Esophagus squamous epithelium (tissue), 5 donors: ENCODE data around the gene FGGY. TPM values are rescaled to one million over a fixed set of nuclear protein-coding genes. Genes with fewer than 3 reads are reported as not detected.
A peak's percentile ranks its signal among the peaks of the same experiment; 100 is the strongest.

ENCODE experiments used
- DNase-seq: peaks from one replicate; lab custom pipeline; 2025; lab: John Stamatoyannopoulos, UW
- H3K27ac ChIP-seq, 4 donors: fragments of 200-600 bp; sonication (generic); one replicate each; pipeline ENCODE4 v1.5.1; 2016 to 2019; ENCODE audit warnings: mild to moderate bottlenecking in 1 of 4
- H3K27me3 ChIP-seq, 4 donors: fragments of 200-600 bp; sonication (generic); 1 replicate in 3 of 4; 2 replicates in 1 of 4; pipeline versions ENCODE4 v1.5.1 to v1.6.0; 2017 to 2021; ENCODE audit warnings: antibody characterized with exemption in 1 of 4
- H3K36me3 ChIP-seq, 3 donors: fragments of 200-600 bp; sonication (generic); one replicate each; pipeline ENCODE4 v1.5.1; 2016 to 2019
- H3K4me1 ChIP-seq, 3 donors: fragments of 200-600 bp; sonication (generic); one replicate each; pipeline ENCODE4 v1.5.1; 2017 to 2019
- H3K4me3 ChIP-seq, 4 donors: fragments of 200-600 bp; sonication (generic); 1 replicate in 3 of 4; 2 replicates in 1 of 4; pipeline ENCODE4 v1.5.1; 2016 to 2019; ENCODE audit warnings: mild to moderate bottlenecking in 2 of 4, moderate library complexity in 1 of 4
- H3K9me3 ChIP-seq, 3 donors: fragments of 200-600 bp; sonication (generic); one replicate each; pipeline ENCODE4 v1.5.1; 2016 to 2019
- CTCF ChIP-seq, 6 experiments: fragments of 450-650 bp in 4 of 6; fragments of 200-600 bp in 2 of 6; sonication (generic) in 2 of 6; IDR thresholded peaks; one replicate each; pipeline ENCODE4 v1.5.1; 2016 to 2019; ENCODE audit warnings: antibody characterized with exemption in 6 of 6, mild to moderate bottlenecking in 4 of 6, moderate library complexity in 4 of 6
- POLR2A ChIP-seq, 4 donors: fragments of 450-650 bp; IDR thresholded peaks; one replicate each; pipeline ENCODE4 v1.6.1; 2017; ENCODE audit warnings: antibody characterized with exemption in 4 of 4, mild to moderate bottlenecking in 4 of 4, moderate library complexity in 3 of 4
- WGBS, 2 donors: methylation state at CpG; one replicate each; pipeline ENCODE4 v1.1.5; 2018; 5-methylcytosine and 5-hydroxymethylcytosine counted together
- intact Hi-C: fragments of 100-400 bp; cut with DNase I; formaldehyde crosslinking; loops from one replicate; pipeline ENCODE4 v1.15.0; 2022
- total RNA-seq, 4 donors: library from RNA; depleted of rRNA; stranded (reverse); fragments of >200 nt; gene quantifications; one replicate each; pipeline ENCODE4 v1.1.0, GENCODE V29; 2016
- donor health status: DM: yes; HTN: yes; CAD: no.

Gene FGGY
- total RNA-seq, 4 donors from 2014 or later = 6.0 to 18.1 (median 9.3) TPM

GRCh38 chr1:59293206-59293605 is 3.7 kb upstream of the FGGY start:
- Histone ChIP-seq H3K36me3 (no peaks in the 10 kb centered on the region), H3K4me1 (peaks cover 0 to 46% (median 10%) of the 10 kb centered on the region in 3 donors), H3K27me3 (no peaks in the 10 kb centered on the region), H3K27ac (peak overlapping the region in 2 of 4 donors; percentile 55 to 57), H3K9me3 (no peaks in the 10 kb centered on the region), H3K4me3 (no peak overlapping the region)
- no peak for DNase-seq
- WGBS, 2 donors = 60 to 77% methylated on average over 2 of the region's 2 CpGs
- intact Hi-C loops = loop anchor here (10.0 kb wide), 2 partner anchors 402 to 508 kb away; partner anchors contain the start of gene JUN
- TF ChIP-seq POLR2A (IDR thresholded peaks at IDR 0.05) = no peak
- TF ChIP-seq CTCF (IDR thresholded peaks at IDR 0.05) = no peak

DNA sequence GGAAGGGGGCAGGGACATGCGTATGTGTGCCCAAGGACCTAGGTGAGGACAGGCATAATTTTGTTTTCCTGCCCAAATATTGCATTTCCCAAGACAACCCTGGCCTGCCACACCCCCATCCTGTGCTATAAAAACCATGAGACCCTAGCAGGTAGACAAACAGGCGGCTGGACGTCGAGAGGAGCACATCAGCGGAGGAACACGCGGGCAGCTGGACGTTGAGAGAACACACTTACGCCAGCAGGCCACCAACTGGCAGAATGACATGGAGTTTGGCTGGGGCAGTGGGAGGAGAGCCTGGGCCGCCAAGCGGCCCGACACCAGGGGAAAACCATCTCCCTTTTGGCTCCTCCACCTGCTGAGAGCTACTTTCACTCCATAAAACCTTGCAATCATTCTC is 3.0 kb upstream of the FGGY start:
- Histone ChIP-seq H3K4me1 (peaks cover 0 to 52% (median 10%) of the 10 kb centered on the region in 3 donors), H3K9me3 (no peaks in the 10 kb centered on the region), H3K27ac (no peak overlapping the region), H3K4me3 (no peak overlapping the region), H3K27me3 (no peaks in the 10 kb centered on the region), H3K36me3 (no peaks in the 10 kb centered on the region)
- WGBS, 2 donors = 88 to 97% methylated on average over 12 of the region's 12 CpGs
- TF ChIP-seq POLR2A (IDR thresholded peaks at IDR 0.05) (no peak), CTCF (IDR thresholded peaks at IDR 0.05) (no peak)
- intact Hi-C loops = loop anchor here (10.0 kb wide), 2 partner anchors 401 to 509 kb away; partner anchors contain the start of gene JUN
- DNase-seq = no peak

GRCh38 chr1:59294423-59294822 is 2.5 kb upstream of the FGGY start:
- DNase-seq = no peak
- H3K4me1 ChIP-seq = peaks cover 0 to 56% (median 10%) of the 10 kb centered on the region in 3 donors
- no peaks in the 10 kb centered on the region for H3K27me3 ChIP-seq
- no peaks in the 10 kb centered on the region for H3K9me3 ChIP-seq
- no peaks in the 10 kb centered on the region for H3K36me3 ChIP-seq
- H3K4me3 ChIP-seq = no peak overlapping the region
- no peak overlapping the region for H3K27ac ChIP-seq
- intact Hi-C loops = loop anchor here (10.0 kb wide), 2 partner anchors 400 to 510 kb away; partner anchors contain the start of gene JUN
- 97% methylated on average over 4 of the region's 4 CpGs for WGBS, 2 donors
- TF ChIP-seq POLR2A (IDR thresholded peaks at IDR 0.05) (no peak), CTCF (IDR thresholded peaks at IDR 0.05) (no peak)

- TF ChIP-seq POLR2A (IDR thresholded peaks at IDR 0.05) = no peak
- no peak for TF ChIP-seq CTCF (IDR thresholded peaks at IDR 0.05)
Measured at GRCh38 chr1:59295618-59296017, 1.3 kb upstream of the FGGY start.

DNA sequence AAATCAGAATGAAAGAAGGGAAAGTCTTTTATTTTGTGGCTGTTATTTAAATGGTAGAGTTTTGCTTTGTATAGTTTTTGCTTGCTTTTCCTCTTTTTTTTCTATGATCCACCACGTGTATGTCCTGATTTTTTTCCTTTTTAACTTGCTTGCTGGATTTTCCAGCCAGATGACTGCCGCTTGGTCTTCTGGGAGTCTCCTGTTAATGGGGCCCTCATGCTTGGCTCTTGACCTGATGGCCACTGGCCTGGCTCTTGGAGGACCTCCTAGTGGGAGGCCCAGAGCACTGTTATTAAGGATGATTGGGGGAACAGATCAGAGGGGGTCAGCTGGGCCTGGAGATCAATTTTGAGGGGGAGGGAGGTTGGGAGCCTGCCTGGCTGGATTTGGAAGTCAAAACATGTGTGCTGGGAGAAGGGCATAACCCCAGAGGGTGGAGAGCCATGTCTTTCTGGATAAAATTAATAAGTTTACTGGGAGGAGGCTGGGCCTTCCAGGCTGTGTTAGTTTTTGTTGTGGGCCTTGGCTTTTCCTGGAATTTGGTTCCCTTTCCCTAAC is 1.2 kb downstream of the FGGY start:
- WGBS, 2 donors = 39 to 64% methylated on average over 2 of the region's 2 CpGs
- Histone ChIP-seq H3K27ac (peak overlapping the region; percentile 89 to 98 (median 91)), H3K27me3 (no peaks in the 10 kb centered on the region), H3K4me3 (no peak overlapping the region), H3K9me3 (no peaks in the 10 kb centered on the region), H3K36me3 (peaks cover 0 to 5% (median 0%) of the 10 kb centered on the region in 3 donors), H3K4me1 (peaks cover 0 to 37% (median 10%) of the 10 kb centered on the region in 3 donors)
- no peak for TF ChIP-seq POLR2A (IDR thresholded peaks at IDR 0.05)
- TF ChIP-seq CTCF (IDR thresholded peaks at IDR 0.05) = no peak
- DNase-seq = no peak
- intact Hi-C loops = loop anchor here (10.0 kb wide), 2 partner anchors 397 to 513 kb away; partner anchors contain the start of gene JUN

More at GRCh38 chr1:59295618-59296017, 1.3 kb upstream of the FGGY start:
- Histone ChIP-seq H3K27me3 (no peaks in the 10 kb centered on the region), H3K4me3 (peak overlapping the region; percentile 40 to 74 (median 52)), H3K9me3 (no peaks in the 10 kb centered on the region), H3K36me3 (no peaks in the 10 kb centered on the region), H3K27ac (peak overlapping the region; percentile 89 to 98 (median 91)), H3K4me1 (peaks cover 0 to 52% (median 10%) of the 10 kb centered on the region in 3 donors)
- intact Hi-C loops = loop anchor here (10.0 kb wide), 2 partner anchors 399 to 511 kb away; partner anchors contain the start of gene JUN
- WGBS, 2 donors = 18 to 34% methylated on average over 4 of the region's 4 CpGs
- DNase-seq = no peak
